ENCODE results near the gene CHCHD6.

- TF ChIP-seq CTCF (conservative IDR thresholded peaks at IDR 0.05; ENCODE audit: low read depth, low read length) = no peak
- TF ChIP-seq FOS (IDR thresholded peaks at IDR 0.05; ENCODE audit: low read depth, low read length) = no peak
- no peak for TF ChIP-seq MAFK (IDR thresholded peaks at IDR 0.05; ENCODE audit: low read depth, low read length)
- no peak for TF ChIP-seq POLR2A (IDR thresholded peaks at IDR 0.05; ENCODE audit: low read depth, low read length)
- TF ChIP-seq USF2 (IDR thresholded peaks at IDR 0.05; ENCODE audit: low read depth, low read length) = no peak
- TF ChIP-seq MXI1 (IDR thresholded peaks at IDR 0.05; ENCODE audit: borderline replicate concordance, low read depth, low read length) = no peak
- TF ChIP-seq MAZ (IDR thresholded peaks at IDR 0.05; ENCODE audit: borderline replicate concordance, low read depth, low read length) = no peak
- TF ChIP-seq NFE2L2 (IDR thresholded peaks at IDR 0.05; ENCODE audit: low read depth, low read length) = no peak
Observed at GRCh38 chr3:126896968-126897367, 192.9 kb downstream of the CHCHD6 start.

Data from IMR-90 (cell line).